Endothelial cell (in vitro differentiated cells): Measurements from ENCODE around the gene OLIG3. TPM values are rescaled to one million over a fixed set of nuclear protein-coding genes. Genes with fewer than 3 reads are reported as not detected.

Experiments used
- DNase-seq: peaks from one replicate; pipeline ENCODE4 v3.0.0; 2021; ENCODE audit warnings: low spot score
- H3K27ac Mint-ChIP-seq: one replicate; pipeline ENCODE4 v1.8.0; 2021; ENCODE audit warnings: mixed read lengths, inconsistent platforms; ENCODE audit not compliant: unreplicated experiment
- H3K27me3 Mint-ChIP-seq: one replicate; pipeline ENCODE4 v1.8.0; 2021; ENCODE audit warnings: mild to moderate bottlenecking, moderate library complexity, mixed read lengths, inconsistent platforms; ENCODE audit not compliant: unreplicated experiment
- H3K36me3 Mint-ChIP-seq: one replicate; pipeline ENCODE4 v1.8.0; 2021; ENCODE audit warnings: mild to moderate bottlenecking, low read depth, mixed read lengths, inconsistent platforms; ENCODE audit not compliant: unreplicated experiment
- H3K4me1 Mint-ChIP-seq: one replicate; pipeline ENCODE4 v1.8.0; 2021; ENCODE audit warnings: mild to moderate bottlenecking, mixed read lengths, inconsistent platforms; ENCODE audit not compliant: unreplicated experiment
- H3K4me3 Mint-ChIP-seq: one replicate; pipeline ENCODE4 v1.8.0; 2021; ENCODE audit warnings: mild to moderate bottlenecking, mixed read lengths, inconsistent platforms; ENCODE audit not compliant: unreplicated experiment
- H3K9me3 Mint-ChIP-seq: one replicate; pipeline ENCODE4 v1.8.0; 2021; ENCODE audit warnings: mixed read lengths, inconsistent platforms; ENCODE audit not compliant: unreplicated experiment
- CTCF ChIP-seq: fragments of 200-600 bp; sonication (generic); IDR thresholded peaks from one replicate; pipeline ENCODE4 v1.5.0; 2021; ENCODE audit warnings: antibody characterized with exemption; ENCODE audit not compliant: unreplicated experiment
- total RNA-seq: library from RNA; stranded (reverse); fragmentation: NEBNext Ultra II Directional; extraction: Animal tissue kit (Norgen Biotek cat#: 25700); gene quantifications from one replicate; pipeline ENCODE4 v1.2.1, GENCODE V29; 2021; ENCODE audit not compliant: unreplicated experiment

OLIG3 gene
- total RNA-seq, 1 donor from 2014 or later, result not detected

GRCh38 chr6:137475103-137475502 lies 19.1 kb downstream of the OLIG3 start:
- TF ChIP-seq CTCF, result no peak
- Mint-ChIP-seq H3K4me1 (peaks cover 10% of the 10 kb centered on the region), H3K27ac (no peak overlapping the region), H3K36me3 (no peaks in the 10 kb centered on the region), H3K4me3 (no peak overlapping the region), H3K27me3 (no peaks in the 10 kb centered on the region), H3K9me3 (no peaks in the 10 kb centered on the region)
- no peak for DNase-seq

GRCh38 chr6:137473598-137473997 lies 20.6 kb downstream of the OLIG3 start:
- Mint-ChIP-seq H3K27ac (no peak overlapping the region), H3K36me3 (no peaks in the 10 kb centered on the region), H3K27me3 (no peaks in the 10 kb centered on the region), H3K9me3 (no peaks in the 10 kb centered on the region), H3K4me1 (peaks cover 10% of the 10 kb centered on the region), H3K4me3 (no peak overlapping the region)
- no peak for DNase-seq
- no peak for TF ChIP-seq CTCF

GRCh38 chr6:137472641-137473137 lies 21.5 kb downstream of the OLIG3 start:
- Mint-ChIP-seq H3K4me3 (no peak overlapping the region), H3K27ac (no peak overlapping the region), H3K9me3 (no peaks in the 10 kb centered on the region), H3K27me3 (peaks cover 2% of the 10 kb centered on the region), H3K36me3 (no peaks in the 10 kb centered on the region), H3K4me1 (peaks cover 13% of the 10 kb centered on the region)
- TF ChIP-seq CTCF, result no peak
- no peak for DNase-seq

- Mint-ChIP-seq H3K4me3 (no peak overlapping the region), H3K27ac (no peak overlapping the region), H3K27me3 (peaks cover 2% of the 10 kb centered on the region), H3K9me3 (no peaks in the 10 kb centered on the region), H3K4me1 (peaks cover 17% of the 10 kb centered on the region), H3K36me3 (no peaks in the 10 kb centered on the region)
- no peak for TF ChIP-seq CTCF
- no peak for DNase-seq
Observed at GRCh38 chr6:137471986-137472385, 22.2 kb downstream of the OLIG3 start.

- no peak overlapping the region for H3K4me3 Mint-ChIP-seq
- no peaks in the 10 kb centered on the region for H3K36me3 Mint-ChIP-seq
- H3K27me3 Mint-ChIP-seq, result peaks cover 2% of the 10 kb centered on the region
- no peak overlapping the region for H3K27ac Mint-ChIP-seq
- TF ChIP-seq CTCF, result no peak
- DNase-seq, result no peak
- H3K4me1 Mint-ChIP-seq, result peaks cover 17% of the 10 kb centered on the region
- no peaks in the 10 kb centered on the region for H3K9me3 Mint-ChIP-seq
Observed at GRCh38 chr6:137471497-137471896, 22.7 kb downstream of the OLIG3 start.
